Karpas-422 (cell line): ENCODE data around the gene CCN6. TPM values are rescaled to one million over a fixed set of nuclear protein-coding genes. Genes with fewer than 3 reads are reported as not detected.

Source experiments
- DNase-seq: peaks from one replicate; pipeline ENCODE4 v3.0.0-alpha.2; 2015
- H2AFZ ChIP-seq: fragments of 200-600 bp; sonication (generic); 2 replicates; pipeline ENCODE4 v1.6.1; 2014; ENCODE audit warnings: antibody characterized with exemption, low read length, mixed read lengths
- H3K27ac ChIP-seq: fragments of 200-600 bp; sonication (generic); 2 replicates; pipeline ENCODE4 v1.5.1; 2014; ENCODE audit warnings: mild to moderate bottlenecking, low read length, moderate library complexity
- H3K27me3 ChIP-seq: fragments of 200-600 bp; sonication (generic); 2 replicates; pipeline ENCODE4 v1.6.1; 2014; ENCODE audit warnings: low read length, mixed read lengths
- H3K36me3 ChIP-seq: fragments of 200-600 bp; sonication (generic); 2 replicates; pipeline ENCODE4 v1.6.1; 2014; ENCODE audit warnings: low read length, mixed read lengths; ENCODE audit not compliant: insufficient read depth
- H3K4me1 ChIP-seq: fragments of 200-600 bp; sonication (generic); 2 replicates; pipeline ENCODE4 v1.6.1; 2014; ENCODE audit warnings: mild to moderate bottlenecking, low read length, mixed read lengths
- H3K4me2 ChIP-seq: fragments of 200-600 bp; sonication (generic); 2 replicates; pipeline ENCODE4 v1.6.1; 2014; ENCODE audit warnings: low read length, low read depth, mild to moderate bottlenecking; ENCODE audit not compliant: poor library complexity, severe bottlenecking
- H3K4me3 ChIP-seq: fragments of 200-600 bp; sonication (generic); 2 replicates; pipeline ENCODE4 v1.5.1; 2014; ENCODE audit warnings: mild to moderate bottlenecking, antibody characterized with exemption, low read length, mixed read lengths
- H3K79me2 ChIP-seq: fragments of 200-600 bp; sonication (generic); 2 replicates; pipeline ENCODE4 v1.6.1; 2014; ENCODE audit warnings: mild to moderate bottlenecking, low read length, mixed read lengths
- H3K9ac ChIP-seq: fragments of 200-600 bp; sonication (generic); 2 replicates; pipeline ENCODE4 v1.6.0; 2014; ENCODE audit warnings: low read length
- H3K9me2 ChIP-seq: fragments of 200-600 bp; sonication (generic), shearing (Covaris generic); replicated peaks from 2 replicates; pipeline ENCODE4 v1.6.0; 2014; ENCODE audit warnings: mild to moderate bottlenecking, low read length, moderate library complexity; ENCODE audit not compliant: insufficient read depth
- H3K9me3 ChIP-seq: fragments of 300-700, 200-600 bp; sonication (generic); 2 replicates; pipeline ENCODE4 v1.6.1; 2014; ENCODE audit warnings: low read length, mixed read lengths
- H4K20me1 ChIP-seq: fragments of 200-600 bp; sonication (generic); 2 replicates; pipeline ENCODE4 v1.6.1; 2014; ENCODE audit warnings: mild to moderate bottlenecking, antibody characterized with exemption, low read length, low read depth; ENCODE audit not compliant: insufficient read depth
- total RNA-seq: library from RNA; depleted of rRNA; stranded (reverse); fragments of >200 nt; shearing (Covaris generic); gene quantifications from 2 replicates; pipeline ENCODE4 v1.2.3, GENCODE V29; 2014; ENCODE audit warnings: low replicate concordance; rRNA removed

Gene CCN6
- 0.25 TPM in 1 of 2 replicates, not detected in the other for total RNA-seq

GRCh38 chr6:112054001-112054400 is at the start of gene CCN6:
Gene CCN6 (plus strand): TSS chr6:112054104. CDS start chr6:112054358, 254 bp downstream.
- no peaks in the 10 kb centered on the region for H4K20me1 ChIP-seq
- H3K4me3 ChIP-seq, result no peak within 1 kb of the TSS
- H3K36me3 ChIP-seq, result no peaks in the 10 kb centered on the region
- no peaks in the 10 kb centered on the region for H3K9me2 ChIP-seq
- no peaks in the 10 kb centered on the region for H3K27me3 ChIP-seq
- no peak within 1 kb of the TSS for H3K27ac ChIP-seq
- no peaks in the 10 kb centered on the region for H3K9me3 ChIP-seq
- no peak within 1 kb of the TSS for H3K4me2 ChIP-seq
- H3K4me1 ChIP-seq, result peaks cover 13% of the 10 kb centered on the region
- H2AFZ ChIP-seq, result no peak within 1 kb of the TSS
- DNase-seq, result no peak
- H3K79me2 ChIP-seq, result no peaks in the 10 kb centered on the region
- no peak within 1 kb of the TSS for H3K9ac ChIP-seq

GRCh38 chr6:112004201-112005012 is 49.5 kb upstream of the CCN6 start:
- H3K4me2 ChIP-seq, result no peak overlapping the region
- DNase-seq, result no peak
- H3K79me2 ChIP-seq, result no peaks in the 10 kb centered on the region
- H2AFZ ChIP-seq, result no peak overlapping the region
- H3K4me1 ChIP-seq, result no peaks in the 10 kb centered on the region
- no peak overlapping the region for H3K9ac ChIP-seq
- H3K4me3 ChIP-seq, result no peak overlapping the region
- H3K9me2 ChIP-seq, result no peaks in the 10 kb centered on the region
- H3K36me3 ChIP-seq, result no peaks in the 10 kb centered on the region
- no peaks in the 10 kb centered on the region for H4K20me1 ChIP-seq
- no peaks in the 10 kb centered on the region for H3K9me3 ChIP-seq
- no peaks in the 10 kb centered on the region for H3K27me3 ChIP-seq
- H3K27ac ChIP-seq, result no peak overlapping the region

- no peaks in the 10 kb centered on the region for H3K9me3 ChIP-seq
- no peaks in the 10 kb centered on the region for H3K4me1 ChIP-seq
- no peaks in the 10 kb centered on the region for H4K20me1 ChIP-seq
- H3K9me2 ChIP-seq, result no peaks in the 10 kb centered on the region
- H3K27ac ChIP-seq, result no peak overlapping the region
- no peak overlapping the region for H3K9ac ChIP-seq
- no peak for DNase-seq
- H3K36me3 ChIP-seq, result no peaks in the 10 kb centered on the region
- H2AFZ ChIP-seq, result no peak overlapping the region
- H3K4me3 ChIP-seq, result no peak overlapping the region
- no peaks in the 10 kb centered on the region for H3K79me2 ChIP-seq
- no peak overlapping the region for H3K4me2 ChIP-seq
- no peaks in the 10 kb centered on the region for H3K27me3 ChIP-seq
Measured at GRCh38 chr6:112005013-112005371, 48.9 kb upstream of the CCN6 start.

GRCh38 chr6:112007254-112007653 is 46.6 kb upstream of the CCN6 start:
- Histone ChIP-seq H3K4me3 (no peak overlapping the region), H3K4me1 (no peaks in the 10 kb centered on the region), H3K9me3 (no peaks in the 10 kb centered on the region), H4K20me1 (no peaks in the 10 kb centered on the region), H3K36me3 (no peaks in the 10 kb centered on the region), H3K9me2 (no peaks in the 10 kb centered on the region), H2AFZ (no peak overlapping the region), H3K9ac (no peak overlapping the region), H3K27ac (no peak overlapping the region), H3K4me2 (no peak overlapping the region), H3K79me2 (no peaks in the 10 kb centered on the region), H3K27me3 (no peaks in the 10 kb centered on the region)
- DNase-seq, result no peak

GRCh38 chr6:112007805-112008204 is 46.1 kb upstream of the CCN6 start:
- Histone ChIP-seq H3K4me3 (no peak overlapping the region), H3K9me2 (no peaks in the 10 kb centered on the region), H3K4me2 (no peak overlapping the region), H3K9me3 (no peaks in the 10 kb centered on the region), H3K27ac (no peak overlapping the region), H3K36me3 (no peaks in the 10 kb centered on the region), H2AFZ (no peak overlapping the region), H3K9ac (no peak overlapping the region), H3K79me2 (no peaks in the 10 kb centered on the region), H3K27me3 (no peaks in the 10 kb centered on the region), H3K4me1 (no peaks in the 10 kb centered on the region), H4K20me1 (no peaks in the 10 kb centered on the region)
- DNase-seq, result no peak

- Histone ChIP-seq H3K4me3 (no peak overlapping the region), H3K4me1 (no peaks in the 10 kb centered on the region), H3K9me2 (no peaks in the 10 kb centered on the region), H4K20me1 (no peaks in the 10 kb centered on the region), H3K79me2 (no peaks in the 10 kb centered on the region), H3K36me3 (no peaks in the 10 kb centered on the region), H3K9me3 (no peaks in the 10 kb centered on the region), H2AFZ (no peak overlapping the region), H3K27me3 (no peaks in the 10 kb centered on the region), H3K9ac (no peak overlapping the region), H3K27ac (no peak overlapping the region), H3K4me2 (no peak overlapping the region)
- no peak for DNase-seq
Measured at GRCh38 chr6:112008482-112008881, 45.4 kb upstream of the CCN6 start.

- Histone ChIP-seq H3K9me3 (no peaks in the 10 kb centered on the region), H3K9ac (no peak overlapping the region), H3K27me3 (no peaks in the 10 kb centered on the region), H3K4me3 (no peak overlapping the region), H3K4me1 (no peaks in the 10 kb centered on the region), H2AFZ (no peak overlapping the region), H4K20me1 (no peaks in the 10 kb centered on the region), H3K79me2 (no peaks in the 10 kb centered on the region), H3K4me2 (no peak overlapping the region), H3K9me2 (no peaks in the 10 kb centered on the region), H3K27ac (no peak overlapping the region), H3K36me3 (no peaks in the 10 kb centered on the region)
- DNase-seq, result no peak
Measured at GRCh38 chr6:112010328-112010727, 43.6 kb upstream of the CCN6 start.

- no peak overlapping the region for H2AFZ ChIP-seq
- H3K27ac ChIP-seq, result no peak overlapping the region
- no peaks in the 10 kb centered on the region for H3K4me1 ChIP-seq
- H3K36me3 ChIP-seq, result no peaks in the 10 kb centered on the region
- no peaks in the 10 kb centered on the region for H3K79me2 ChIP-seq
- no peaks in the 10 kb centered on the region for H4K20me1 ChIP-seq
- H3K4me3 ChIP-seq, result no peak overlapping the region
- no peak overlapping the region for H3K9ac ChIP-seq
- H3K4me2 ChIP-seq, result no peak overlapping the region
- H3K27me3 ChIP-seq, result no peaks in the 10 kb centered on the region
- no peaks in the 10 kb centered on the region for H3K9me2 ChIP-seq
- H3K9me3 ChIP-seq, result no peaks in the 10 kb centered on the region
- no peak for DNase-seq
Measured at GRCh38 chr6:112013051-112013450, 40.9 kb upstream of the CCN6 start.
